Immature natural killer cell (primary cell): ENCODE results near the gene RAD51B. TPM values are rescaled to one million over a fixed set of nuclear protein-coding genes. Genes with fewer than 3 reads are reported as not detected.
"Not testable (repeated sequence)": the region's sequence is repeated elsewhere in the genome, so short reads cannot be mapped to it uniquely, and the experiment has no call there.

Experiments
- DNase-seq, 3 donors: peaks; one replicate each; pipeline ENCODE4 v3.0.0; 2022; ENCODE audit warnings: mixed read lengths in 1 of 3
- H3K27ac Mint-ChIP-seq, 6 donors: one replicate each; pipeline ENCODE4 v1.8.0; 2020; ENCODE audit warnings: mixed read lengths in 6 of 6, mild to moderate bottlenecking in 5 of 6, inconsistent platforms in 4 of 6, moderate library complexity in 3 of 6
- H3K27me3 Mint-ChIP-seq, 3 donors: one replicate each; pipeline ENCODE4 v1.8.0; 2020 to 2021; ENCODE audit warnings: low read depth in 3 of 3, mild to moderate bottlenecking in 3 of 3, mixed read lengths in 3 of 3, moderate library complexity in 3 of 3, inconsistent platforms in 1 of 3
- H3K36me3 Mint-ChIP-seq, 3 donors: one replicate each; pipeline ENCODE4 v1.8.0; 2020; ENCODE audit warnings: mixed read lengths in 3 of 3, inconsistent platforms in 2 of 3, mild to moderate bottlenecking in 2 of 3
- H3K4me1 Mint-ChIP-seq, 2 donors: one replicate each; pipeline ENCODE4 v1.8.0; 2020; ENCODE audit warnings: inconsistent platforms in 2 of 2, mild to moderate bottlenecking in 2 of 2, mixed read lengths in 2 of 2, moderate library complexity in 1 of 2
- H3K4me3 Mint-ChIP-seq, 5 donors: one replicate each; pipeline ENCODE4 v1.8.0; 2020; ENCODE audit warnings: mild to moderate bottlenecking in 5 of 5, mixed read lengths in 5 of 5, inconsistent platforms in 3 of 5, moderate library complexity in 3 of 5
- H3K9me3 Mint-ChIP-seq, 6 donors: one replicate each; pipeline ENCODE4 v1.8.0; 2020; ENCODE audit warnings: mild to moderate bottlenecking in 6 of 6, mixed read lengths in 6 of 6, inconsistent platforms in 4 of 6, moderate library complexity in 3 of 6
- polyA plus RNA-seq, 3 donors: library from polyadenylated mRNA; unstranded; fragments of 300-500 nt; fragmentation: Illumina TruSeq; gene quantifications; one replicate each; pipeline ENCODE4 v1.2.3, GENCODE V29; 2021

The RAD51B gene
- polyA plus RNA-seq, 3 donors from 2014 or later = 17.6 to 20.8 (median 17.7) TPM

GRCh38 chr14:68020999-68021663 is 201.6 kb downstream of the RAD51B start:
- H3K4me1 Mint-ChIP-seq = no peaks in the 10 kb centered on the region
- H3K9me3 Mint-ChIP-seq = peaks cover 0 to 9% (median 4%) of the 10 kb centered on the region in 6 donors
- H3K4me3 Mint-ChIP-seq = no peak overlapping the region
- H3K27ac Mint-ChIP-seq = no peak overlapping the region
- peaks cover 5 to 15% (median 8%) of the 10 kb centered on the region in 3 donors for H3K36me3 Mint-ChIP-seq
- DNase-seq = no peak
- H3K27me3 Mint-ChIP-seq = peaks cover 0 to 2% (median 0%) of the 10 kb centered on the region in 3 donors

GRCh38 chr14:68027276-68027675 is 207.7 kb downstream of the RAD51B start:
- Mint-ChIP-seq H3K4me3 (no peak overlapping the region), H3K9me3 (peaks cover 0 to 9% (median 4%) of the 10 kb centered on the region in 6 donors), H3K27me3 (peaks cover 0 to 2% (median 0%) of the 10 kb centered on the region in 3 donors), H3K27ac (no peak overlapping the region), H3K4me1 (no peaks in the 10 kb centered on the region), H3K36me3 (peaks cover 11 to 20% (median 12%) of the 10 kb centered on the region in 3 donors)
- DNase-seq = no peak

- Mint-ChIP-seq H3K36me3 (peaks cover 11 to 19% (median 12%) of the 10 kb centered on the region in 3 donors), H3K4me3 (no peak overlapping the region), H3K9me3 (peaks cover 0 to 6% (median 5%) of the 10 kb centered on the region in 6 donors), H3K27me3 (peaks cover 0 to 2% (median 0%) of the 10 kb centered on the region in 3 donors), H3K27ac (no peak overlapping the region), H3K4me1 (no peaks in the 10 kb centered on the region)
- DNase-seq = no peak
Observed at GRCh38 chr14:68028075-68028474, 208.5 kb downstream of the RAD51B start.

GRCh38 chr14:68031011-68031410 is 211.4 kb downstream of the RAD51B start:
- peaks cover 4 to 12% (median 7%) of the 10 kb centered on the region in 3 donors for H3K36me3 Mint-ChIP-seq
- not testable (repeated sequence) for H3K4me1 Mint-ChIP-seq, H3K4me3 Mint-ChIP-seq, H3K27me3 Mint-ChIP-seq, H3K27ac Mint-ChIP-seq, DNase-seq, H3K9me3 Mint-ChIP-seq

- H3K4me3 Mint-ChIP-seq = no peak overlapping the region
- H3K9me3 Mint-ChIP-seq = peaks cover 0 to 2% (median 0%) of the 10 kb centered on the region in 6 donors
- H3K4me1 Mint-ChIP-seq = no peaks in the 10 kb centered on the region
- H3K36me3 Mint-ChIP-seq = peaks cover 4 to 12% (median 7%) of the 10 kb centered on the region in 3 donors
- DNase-seq = no peak
- no peaks in the 10 kb centered on the region for H3K27me3 Mint-ChIP-seq
- H3K27ac Mint-ChIP-seq = no peak overlapping the region
Observed at GRCh38 chr14:68032154-68032553, 212.6 kb downstream of the RAD51B start.

- H3K4me3 Mint-ChIP-seq = no peak overlapping the region
- no peak overlapping the region for H3K27ac Mint-ChIP-seq
- no peaks in the 10 kb centered on the region for H3K4me1 Mint-ChIP-seq
- no peaks in the 10 kb centered on the region for H3K27me3 Mint-ChIP-seq
- H3K36me3 Mint-ChIP-seq = peaks cover 4 to 12% (median 7%) of the 10 kb centered on the region in 3 donors
- peaks cover 0 to 2% (median 0%) of the 10 kb centered on the region in 6 donors for H3K9me3 Mint-ChIP-seq
- no peak for DNase-seq
Observed at GRCh38 chr14:68033336-68033932, 213.9 kb downstream of the RAD51B start.

GRCh38 chr14:68034896-68035295 is 215.3 kb downstream of the RAD51B start:
- Mint-ChIP-seq H3K4me3 (no peak overlapping the region), H3K27ac (no peak overlapping the region), H3K36me3 (peaks cover 4 to 12% (median 7%) of the 10 kb centered on the region in 3 donors), H3K4me1 (no peaks in the 10 kb centered on the region), H3K27me3 (no peaks in the 10 kb centered on the region), H3K9me3 (peaks cover 0 to 2% (median 0%) of the 10 kb centered on the region in 6 donors)
- no peak for DNase-seq

- peaks cover 0 to 16% (median 0%) of the 10 kb centered on the region in 3 donors for H3K36me3 Mint-ChIP-seq
- no peaks in the 10 kb centered on the region for H3K27me3 Mint-ChIP-seq
- peaks cover 0 to 2% (median 0%) of the 10 kb centered on the region in 6 donors for H3K9me3 Mint-ChIP-seq
- no peak for DNase-seq
- H3K4me1 Mint-ChIP-seq = no peaks in the 10 kb centered on the region
- no peak overlapping the region for H3K27ac Mint-ChIP-seq
- no peak overlapping the region for H3K4me3 Mint-ChIP-seq
Observed at GRCh38 chr14:68036202-68036601, 216.6 kb downstream of the RAD51B start.

GRCh38 chr14:68039593-68039992 is 220.0 kb downstream of the RAD51B start:
- no peak overlapping the region for H3K4me3 Mint-ChIP-seq
- H3K36me3 Mint-ChIP-seq = peaks cover 0 to 6% (median 0%) of the 10 kb centered on the region in 3 donors
- H3K27ac Mint-ChIP-seq = no peak overlapping the region
- H3K4me1 Mint-ChIP-seq = no peaks in the 10 kb centered on the region
- H3K9me3 Mint-ChIP-seq = no peaks in the 10 kb centered on the region
- H3K27me3 Mint-ChIP-seq = no peaks in the 10 kb centered on the region
- no peak for DNase-seq

GRCh38 chr14:68040633-68041369 is 221.2 kb downstream of the RAD51B start:
- H3K4me1 Mint-ChIP-seq = no peaks in the 10 kb centered on the region
- no peaks in the 10 kb centered on the region for H3K27me3 Mint-ChIP-seq
- no peak overlapping the region for H3K27ac Mint-ChIP-seq
- peaks cover 0 to 6% (median 0%) of the 10 kb centered on the region in 3 donors for H3K36me3 Mint-ChIP-seq
- no peaks in the 10 kb centered on the region for H3K9me3 Mint-ChIP-seq
- H3K4me3 Mint-ChIP-seq = no peak overlapping the region
- no peak for DNase-seq

- Mint-ChIP-seq H3K27ac (no peak overlapping the region), H3K4me1 (no peaks in the 10 kb centered on the region), H3K9me3 (no peaks in the 10 kb centered on the region), H3K27me3 (no peaks in the 10 kb centered on the region), H3K4me3 (no peak overlapping the region), H3K36me3 (peaks cover 0 to 6% (median 0%) of the 10 kb centered on the region in 3 donors)
- DNase-seq = no peak
Observed at GRCh38 chr14:68041876-68042354, 222.3 kb downstream of the RAD51B start.

- Mint-ChIP-seq H3K4me3 (no peak overlapping the region), H3K36me3 (peaks cover 0 to 6% (median under 1%) of the 10 kb centered on the region in 3 donors), H3K4me1 (no peaks in the 10 kb centered on the region), H3K9me3 (no peaks in the 10 kb centered on the region), H3K27ac (no peak overlapping the region), H3K27me3 (no peaks in the 10 kb centered on the region)
- DNase-seq = no peak
Observed at GRCh38 chr14:68042586-68043210, 223.1 kb downstream of the RAD51B start.

- no peak overlapping the region for H3K4me3 Mint-ChIP-seq
- no peaks in the 10 kb centered on the region for H3K4me1 Mint-ChIP-seq
- no peaks in the 10 kb centered on the region for H3K27me3 Mint-ChIP-seq
- H3K27ac Mint-ChIP-seq = no peak overlapping the region
- no peak for DNase-seq
- no peaks in the 10 kb centered on the region for H3K9me3 Mint-ChIP-seq
- H3K36me3 Mint-ChIP-seq = peaks cover 0 to 6% (median 5%) of the 10 kb centered on the region in 3 donors
Observed at GRCh38 chr14:68043752-68044151, 224.2 kb downstream of the RAD51B start.
